Measurements from ENCODE around the gene SPON1. TPM values are rescaled to one million over a fixed set of nuclear protein-coding genes. Genes with fewer than 3 reads are reported as not detected.

SPON1 gene
- total and polyA plus RNA-seq, 10 of the 15 experiments (the other 5 are each of a cell fraction or from before 2014, with no cell fraction given): 0.13 to 1.1 (median 0.18) TPM; not detected in 5

DNA sequence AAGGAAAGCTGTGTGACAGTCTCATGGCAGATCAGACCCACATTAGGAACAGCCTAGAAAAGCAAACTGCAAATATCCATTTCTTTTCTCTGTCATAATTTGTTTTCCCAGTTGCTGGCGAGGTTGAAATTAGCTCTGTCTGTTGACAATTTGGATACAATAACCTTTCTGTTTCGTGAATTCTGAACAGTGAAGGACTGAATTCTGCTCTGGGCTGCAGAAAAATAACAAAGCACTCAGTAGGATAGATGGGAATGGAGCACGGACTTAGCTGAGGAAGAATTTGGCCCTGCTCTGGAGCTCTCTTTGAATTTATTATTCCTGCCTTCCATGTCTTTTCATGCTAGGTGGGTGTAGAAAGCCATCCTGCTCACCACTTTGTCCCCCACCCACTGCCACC lies 256.2 kb downstream of the SPON1 start:
- BruUV-seq (replicated peaks): no TSS peak
- Histone ChIP-seq H3K79me2 (ENCODE audit: control insufficient read depth, insufficient read depth, low read length) (no peaks in the 10 kb centered on the region), H3K4me1 (ENCODE audit: control insufficient read depth, insufficient read depth, low read length) (no peaks in the 10 kb centered on the region), H3K27me3 (replicated peaks in 1 of 2; ENCODE audit: control insufficient read depth in 2 of 2, insufficient read depth in 2 of 2, low read length in 1 of 2) (no peaks in the 10 kb centered on the region), H3K36me3 (ENCODE audit: control insufficient read depth in 2 of 2, insufficient read depth in 2 of 2, low read length in 1 of 2) (no peaks in the 10 kb centered on the region), H3K9me3 (replicated peaks; ENCODE audit: control insufficient read depth, insufficient read depth, low read length) (no peaks in the 10 kb centered on the region), H3K27ac (ENCODE audit: control insufficient read depth, insufficient read depth) (no peak overlapping the region), H4K20me1 (ENCODE audit: control insufficient read depth, insufficient read depth) (no peaks in the 10 kb centered on the region), H3K4me2 (ENCODE audit: control insufficient read depth, insufficient read depth) (no peak overlapping the region), H3K4me3 (no peak overlapping the region), H2AFZ (ENCODE audit: control insufficient read depth, low read depth, low read length) (no peak overlapping the region), H3K9ac (ENCODE audit: control insufficient read depth, insufficient read depth, low read length) (no peak overlapping the region)
- TF ChIP-seq GATAD2B (conservative IDR thresholded peaks at IDR 0.05; ENCODE audit: low read depth) (no peak), POLR2A (IDR thresholded peaks at IDR 0.05; ENCODE audit: low read depth, low read length) (no peak), TCF12 (IDR thresholded peaks at IDR 0.05; ENCODE audit: low read depth, low read length) (no peak), NBN (IDR thresholded peaks at IDR 0.05) (no peak), BACH1 (IDR thresholded peaks at IDR 0.05; ENCODE audit: borderline replicate concordance) (no peak), CBFB (IDR thresholded peaks at IDR 0.05; ENCODE audit: low read depth) (no peak), ATF7 (IDR thresholded peaks at IDR 0.05; ENCODE audit: low read depth) (no peak), WRNIP1 (IDR thresholded peaks at IDR 0.05; ENCODE audit: borderline replicate concordance, low read depth, low read length) (no peak), BCL11A (IDR thresholded peaks at IDR 0.05; ENCODE audit: low read depth, low read length) (no peak), MYB (IDR thresholded peaks at IDR 0.05; ENCODE audit: borderline replicate concordance, low read depth, low read length) (no peak), SRF (IDR thresholded peaks at IDR 0.05; ENCODE audit: low read depth in 2 of 2, low read length in 2 of 2) (no peak), ZNF622 (IDR thresholded peaks at IDR 0.05) (no peak), MTA3 (IDR thresholded peaks at IDR 0.05; ENCODE audit: borderline replicate concordance, low read length) (no peak), ZSCAN29 (IDR thresholded peaks at IDR 0.05) (no peak), CREM (IDR thresholded peaks at IDR 0.05; ENCODE audit: low read depth) (no peak)
- TF ChIP-seq, protein P1, sequence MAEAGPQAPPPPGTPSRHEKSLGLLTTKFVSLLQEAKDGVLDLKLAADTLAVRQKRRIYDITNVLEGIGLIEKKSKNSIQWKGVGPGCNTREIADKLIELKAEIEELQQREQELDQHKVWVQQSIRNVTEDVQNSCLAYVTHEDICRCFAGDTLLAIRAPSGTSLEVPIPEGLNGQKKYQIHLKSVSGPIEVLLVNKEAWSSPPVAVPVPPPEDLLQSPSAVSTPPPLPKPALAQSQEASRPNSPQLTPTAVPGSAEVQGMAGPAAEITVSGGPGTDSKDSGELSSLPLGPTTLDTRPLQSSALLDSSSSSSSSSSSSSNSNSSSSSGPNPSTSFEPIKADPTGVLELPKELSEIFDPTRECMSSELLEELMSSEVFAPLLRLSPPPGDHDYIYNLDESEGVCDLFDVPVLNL (IDR thresholded peaks at IDR 0.05; ENCODE audit: low read depth, low read length): no peak
- TF ChIP-seq, protein P2, sequence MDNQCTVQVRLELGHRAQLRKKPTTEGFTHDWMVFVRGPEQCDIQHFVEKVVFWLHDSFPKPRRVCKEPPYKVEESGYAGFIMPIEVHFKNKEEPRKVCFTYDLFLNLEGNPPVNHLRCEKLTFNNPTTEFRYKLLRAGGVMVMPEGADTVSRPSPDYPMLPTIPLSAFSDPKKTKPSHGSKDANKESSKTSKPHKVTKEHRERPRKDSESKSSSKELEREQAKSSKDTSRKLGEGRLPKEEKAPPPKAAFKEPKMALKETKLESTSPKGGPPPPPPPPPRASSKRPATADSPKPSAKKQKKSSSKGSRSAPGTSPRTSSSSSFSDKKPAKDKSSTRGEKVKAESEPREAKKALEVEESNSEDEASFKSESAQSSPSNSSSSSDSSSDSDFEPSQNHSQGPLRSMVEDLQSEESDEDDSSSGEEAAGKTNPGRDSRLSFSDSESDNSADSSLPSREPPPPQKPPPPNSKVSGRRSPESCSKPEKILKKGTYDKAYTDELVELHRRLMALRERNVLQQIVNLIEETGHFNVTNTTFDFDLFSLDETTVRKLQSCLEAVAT (IDR thresholded peaks at IDR 0.05): no peak
- TF ChIP-seq, protein P3, sequence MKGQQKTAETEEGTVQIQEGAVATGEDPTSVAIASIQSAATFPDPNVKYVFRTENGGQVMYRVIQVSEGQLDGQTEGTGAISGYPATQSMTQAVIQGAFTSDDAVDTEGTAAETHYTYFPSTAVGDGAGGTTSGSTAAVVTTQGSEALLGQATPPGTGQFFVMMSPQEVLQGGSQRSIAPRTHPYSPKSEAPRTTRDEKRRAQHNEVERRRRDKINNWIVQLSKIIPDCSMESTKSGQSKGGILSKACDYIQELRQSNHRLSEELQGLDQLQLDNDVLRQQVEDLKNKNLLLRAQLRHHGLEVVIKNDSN (IDR thresholded peaks at IDR 0.05; ENCODE audit: borderline replicate concordance, extremely low read length, insufficient read depth, low read depth, low read length): no peak
- CTCF ChIA-PET: interaction anchor here (1.9 kb wide), 1 partner anchor 20 kb away, joined by 6 read pairs; no protein-coding TSS in a partner anchor
- ATAC-seq: no peak
- intact Hi-C loops (cut with micrococcal nuclease; ENCODE audit: unreplicated experiment): no loop called here
- POLR2A ChIA-PET: no interaction called here
- RAD21 ChIA-PET (ENCODE audit: unreplicated experiment): no interaction called here
- no peak for DNase-seq (ENCODE audit: low read depth, low spot score)
- in situ Hi-C loops (cut with MboI): no loop called here
- 28% methylated on average over 3 of the region's 3 CpGs for WGBS (ENCODE audit: insufficient coverage, insufficient replicate concordance, low lambda C conversion rate, missing lambda C conversion rate)
- SMC1A ChIA-PET (ENCODE audit: uncharacterized antibody, unreplicated experiment): no interaction called here
- FAIRE-seq: no peak
